Muscle layer of duodenum (tissue), 2 donors: ENCODE measurements around the gene SOX18.

ENCODE experiments used
- H3K27ac ChIP-seq: one replicate; pipeline ENCODE4 v1.7.0; 2013; ENCODE audit warnings: mild to moderate bottlenecking, low read length
- H3K27me3 ChIP-seq: one replicate; pipeline ENCODE4 v1.7.0; 2013; ENCODE audit warnings: low read depth, mild to moderate bottlenecking, control low read depth, low read length
- H3K36me3 ChIP-seq, 2 donors: one replicate each; pipeline ENCODE4 v1.7.0; 2013; ENCODE audit warnings: low read length in 2 of 2, control low read depth in 1 of 2, mild to moderate bottlenecking in 1 of 2; ENCODE audit not compliant: insufficient read depth in 2 of 2, control insufficient read depth in 1 of 2
- H3K4me1 ChIP-seq, 2 donors: one replicate each; pipeline ENCODE4 v1.7.0; 2013; ENCODE audit warnings: low read length in 2 of 2, mild to moderate bottlenecking in 2 of 2, control low read depth in 1 of 2, moderate library complexity in 1 of 2; ENCODE audit not compliant: insufficient read depth in 2 of 2, control insufficient read depth in 1 of 2
- H3K4me3 ChIP-seq, 2 donors: one replicate each; pipeline ENCODE4 v1.7.0; 2013; ENCODE audit warnings: low read length in 2 of 2, low read depth in 1 of 2, mild to moderate bottlenecking in 1 of 2
- H3K9me3 ChIP-seq, 2 donors: one replicate each; pipeline ENCODE4 v1.7.0; 2013; ENCODE audit warnings: low read length in 2 of 2, control low read depth in 1 of 2, mild to moderate bottlenecking in 1 of 2; ENCODE audit not compliant: control insufficient read depth in 1 of 2
- donor health status: healthy.

The SOX18 gene

GRCh38 chr20:64048402-64049044 lies 916 bp downstream of the SOX18 start:
- Histone ChIP-seq H3K9me3 (no peaks in the 10 kb centered on the region), H3K36me3 (no peaks in the 10 kb centered on the region), H3K27ac (no peak overlapping the region), H3K27me3 (peaks cover 48% of the 10 kb centered on the region), H3K4me3 (peak overlapping the region in 1 of 2 donors; percentile 49), H3K4me1 (peaks cover 0 to 12% of the 10 kb centered on the region in 2 donors)

GRCh38 chr20:64047968-64048401 lies 1.5 kb downstream of the SOX18 start:
- Histone ChIP-seq H3K27me3 (peaks cover 48% of the 10 kb centered on the region), H3K4me1 (peaks cover 0 to 12% of the 10 kb centered on the region in 2 donors), H3K9me3 (no peaks in the 10 kb centered on the region), H3K27ac (no peak overlapping the region), H3K36me3 (no peaks in the 10 kb centered on the region), H3K4me3 (peak overlapping the region in 1 of 2 donors; percentile 49)

GRCh38 chr20:64047046-64047389 lies 2.4 kb downstream of the SOX18 start:
- no peaks in the 10 kb centered on the region for H3K36me3 ChIP-seq
- no peak overlapping the region for H3K27ac ChIP-seq
- peaks cover 47% of the 10 kb centered on the region for H3K27me3 ChIP-seq
- H3K4me1 ChIP-seq: peaks cover 0 to 16% of the 10 kb centered on the region in 2 donors
- H3K9me3 ChIP-seq: no peaks in the 10 kb centered on the region
- peak overlapping the region in 1 of 2 donors; percentile 49 for H3K4me3 ChIP-seq

- peaks cover 51% of the 10 kb centered on the region for H3K27me3 ChIP-seq
- H3K27ac ChIP-seq: no peak overlapping the region
- H3K4me1 ChIP-seq: peaks cover 0 to 16% of the 10 kb centered on the region in 2 donors
- no peak overlapping the region for H3K4me3 ChIP-seq
- H3K9me3 ChIP-seq: no peaks in the 10 kb centered on the region
- H3K36me3 ChIP-seq: no peaks in the 10 kb centered on the region
These were observed 4.0 kb downstream of the SOX18 start for GRCh38 chr20:64045346-64046011.

- Histone ChIP-seq H3K27me3 (peaks cover 50% of the 10 kb centered on the region), H3K36me3 (no peaks in the 10 kb centered on the region), H3K9me3 (no peaks in the 10 kb centered on the region), H3K27ac (no peak overlapping the region), H3K4me1 (peaks cover 0 to 14% of the 10 kb centered on the region in 2 donors), H3K4me3 (no peak overlapping the region)
These were observed 4.8 kb downstream of the SOX18 start for GRCh38 chr20:64044484-64045247.

- H3K9me3 ChIP-seq: no peaks in the 10 kb centered on the region
- H3K27me3 ChIP-seq: peaks cover 54% of the 10 kb centered on the region
- H3K36me3 ChIP-seq: no peaks in the 10 kb centered on the region
- H3K4me1 ChIP-seq: peaks cover 0 to 21% of the 10 kb centered on the region in 2 donors
- no peak overlapping the region for H3K4me3 ChIP-seq
- no peak overlapping the region for H3K27ac ChIP-seq
These were observed 5.7 kb downstream of the SOX18 start for GRCh38 chr20:64043768-64044167.

GRCh38 chr20:64042054-64042781 lies 7.2 kb downstream of the SOX18 start:
- H3K36me3 ChIP-seq: no peaks in the 10 kb centered on the region
- no peaks in the 10 kb centered on the region for H3K9me3 ChIP-seq
- H3K4me1 ChIP-seq: peaks cover 0 to 28% of the 10 kb centered on the region in 2 donors
- H3K4me3 ChIP-seq: peak overlapping the region; percentile 7 to 54
- H3K27ac ChIP-seq: no peak overlapping the region
- peaks cover 48% of the 10 kb centered on the region for H3K27me3 ChIP-seq

GRCh38 chr20:64041781-64042053 lies 7.7 kb downstream of the SOX18 start:
- H3K4me3 ChIP-seq: peak overlapping the region in 1 of 2 donors; percentile 54
- H3K4me1 ChIP-seq: peaks cover 0 to 28% of the 10 kb centered on the region in 2 donors

GRCh38 chr20:64041040-64041780 lies 8.2 kb downstream of the SOX18 start:
- no peak overlapping the region for H3K27ac ChIP-seq
- H3K9me3 ChIP-seq: no peaks in the 10 kb centered on the region
- no peak overlapping the region for H3K4me3 ChIP-seq
- H3K4me1 ChIP-seq: peaks cover 0 to 28% of the 10 kb centered on the region in 2 donors
- peaks cover 39% of the 10 kb centered on the region for H3K27me3 ChIP-seq
- no peaks in the 10 kb centered on the region for H3K36me3 ChIP-seq

More at GRCh38 chr20:64041781-64042053, 7.7 kb downstream of the SOX18 start:
- peaks cover 43% of the 10 kb centered on the region for H3K27me3 ChIP-seq
- H3K27ac ChIP-seq: no peak overlapping the region
- no peaks in the 10 kb centered on the region for H3K36me3 ChIP-seq
- H3K9me3 ChIP-seq: no peaks in the 10 kb centered on the region

- no peak overlapping the region for H3K27ac ChIP-seq
- no peaks in the 10 kb centered on the region for H3K9me3 ChIP-seq
- peaks cover 0 to 28% of the 10 kb centered on the region in 2 donors for H3K4me1 ChIP-seq
- H3K27me3 ChIP-seq: peaks cover 33% of the 10 kb centered on the region
- peaks cover 0 to under 1% of the 10 kb centered on the region in 2 donors for H3K36me3 ChIP-seq
- H3K4me3 ChIP-seq: no peak overlapping the region
These were observed 9.0 kb downstream of the SOX18 start for GRCh38 chr20:64040231-64041039.
